Eye (tissue), 1 donor: ENCODE measurements around the gene ASB1.

Experiments
- DNase-seq: peaks from one replicate; pipeline ENCODE4 v3.0.0-alpha.2; 2015

Gene ASB1

GRCh38 chr2:238426568-238427434 lies at the start of gene ASB1:
Gene ASB1, plus strand, starts transcription at chr2:238426927. Its CDS starts 144 bp downstream, at chr2:238427071.
- peak; percentile 95 for DNase-seq

DNA sequence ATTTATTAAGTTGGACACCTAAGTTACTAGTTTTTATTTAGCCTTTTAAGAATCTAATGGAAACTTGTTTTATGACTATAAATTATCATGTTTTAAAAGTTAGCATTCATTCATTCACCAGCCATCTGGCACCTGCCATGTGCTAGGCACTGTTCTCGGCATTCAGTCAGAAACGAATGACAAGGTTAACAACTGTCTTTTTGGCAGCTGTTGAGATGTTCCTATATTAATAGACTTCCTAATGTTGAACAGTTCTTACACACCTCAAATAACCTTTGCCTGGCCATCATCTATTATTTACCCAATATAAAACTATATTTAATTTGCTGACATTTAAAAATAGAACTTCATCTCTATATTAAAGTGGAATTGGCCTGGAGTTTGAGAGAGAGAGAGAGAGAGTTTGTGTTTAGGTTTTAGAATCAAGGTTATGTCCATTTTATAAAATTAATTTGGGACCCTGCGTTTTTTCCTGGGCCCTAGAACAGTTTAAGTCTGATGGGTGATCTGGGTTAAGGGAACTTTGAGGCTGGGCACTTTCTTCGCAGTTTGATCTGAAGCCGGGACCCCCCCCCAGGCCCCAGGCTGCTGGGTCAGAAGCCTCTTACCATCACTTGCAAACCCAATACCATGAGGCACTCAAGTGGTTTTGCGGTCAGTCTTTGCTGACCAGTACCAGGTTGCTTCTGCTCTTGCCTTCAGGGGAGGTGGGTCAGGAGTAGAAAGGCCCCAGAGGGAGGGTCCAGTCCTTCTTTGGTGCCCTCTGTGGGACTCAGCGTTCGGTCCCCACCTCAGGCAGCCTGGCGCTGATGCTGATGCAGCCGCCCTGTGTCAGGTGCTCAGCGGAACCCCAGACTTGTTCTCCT lies 48.3 kb upstream of the ASB1 start:
- no peak for DNase-seq

DNA sequence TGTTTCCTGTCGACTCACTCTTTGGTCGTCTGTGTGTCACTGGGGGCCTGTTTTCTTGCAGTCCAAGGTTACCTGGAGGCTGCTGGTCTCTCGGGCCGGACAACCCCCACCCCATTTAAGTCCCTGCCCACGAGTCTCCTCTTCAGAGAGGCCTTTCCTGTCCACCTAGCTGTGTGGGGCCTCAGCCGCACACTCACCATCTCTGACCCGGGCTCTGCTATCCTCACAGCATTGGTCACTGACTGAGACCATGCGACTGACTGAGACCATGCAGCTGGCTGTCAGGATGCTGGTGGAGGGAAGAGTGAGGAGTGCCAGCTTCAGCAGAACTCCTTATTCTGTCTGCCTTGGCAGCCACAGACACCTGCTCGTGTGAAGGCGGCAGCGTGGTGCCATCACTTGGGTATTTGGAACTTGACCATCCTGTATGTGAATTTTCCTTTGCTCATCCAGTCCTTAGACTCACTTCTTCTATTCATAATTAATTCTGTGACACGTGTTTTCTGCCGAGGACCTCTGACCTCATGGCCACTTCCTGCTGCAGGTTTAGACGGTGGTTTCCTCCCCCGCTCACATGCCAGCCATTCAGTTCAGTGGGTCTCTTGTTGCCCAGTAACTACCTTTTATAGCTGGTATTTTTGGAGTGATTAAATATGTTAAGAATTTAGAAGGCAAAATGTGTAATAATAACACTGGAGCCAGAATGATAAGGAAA lies 47.5 kb upstream of the ASB1 start:
- no peak for DNase-seq

- DNase-seq, result no peak
Measured at GRCh38 chr2:238380336-238380735, 46.4 kb upstream of the ASB1 start.

GRCh38 chr2:238380785-238381184 lies 45.9 kb upstream of the ASB1 start:
- DNase-seq, result no peak

DNA sequence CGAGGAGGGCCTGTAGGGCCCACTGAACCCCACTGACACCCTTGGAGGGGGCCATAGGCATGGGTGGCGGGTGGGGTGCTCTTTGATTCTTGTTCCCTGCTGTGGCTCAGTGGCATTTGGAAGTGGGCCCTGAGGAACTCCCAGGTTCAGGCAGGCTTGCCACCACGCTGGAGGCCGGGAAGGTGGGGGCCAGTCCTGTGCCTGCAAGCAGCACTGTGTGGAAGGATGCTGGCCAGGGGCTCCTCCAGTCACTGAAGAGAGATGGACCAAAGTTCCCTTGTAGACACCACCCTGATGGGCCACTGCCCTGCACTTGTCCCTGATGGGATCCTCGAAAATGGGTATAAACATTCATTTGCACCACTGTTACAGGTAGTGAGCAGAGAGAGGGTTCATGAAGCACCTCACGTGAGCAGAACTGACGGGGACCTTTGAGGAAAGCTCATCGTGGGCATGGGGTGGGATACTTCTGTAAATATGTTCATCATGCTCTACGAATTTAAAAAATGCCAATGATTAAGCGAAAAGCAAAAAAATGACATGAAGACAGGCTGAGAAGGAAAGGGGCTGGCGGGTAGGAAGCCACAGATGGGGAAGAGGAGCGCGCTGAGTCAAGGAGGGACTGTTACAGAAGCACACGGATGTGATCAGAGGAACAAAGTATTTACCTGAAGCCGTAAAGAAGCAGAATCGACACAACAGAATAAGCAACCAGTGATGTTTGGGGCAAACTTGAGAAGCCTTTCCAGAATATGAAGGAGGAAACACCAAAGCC lies 45.2 kb upstream of the ASB1 start:
- no peak for DNase-seq

DNA sequence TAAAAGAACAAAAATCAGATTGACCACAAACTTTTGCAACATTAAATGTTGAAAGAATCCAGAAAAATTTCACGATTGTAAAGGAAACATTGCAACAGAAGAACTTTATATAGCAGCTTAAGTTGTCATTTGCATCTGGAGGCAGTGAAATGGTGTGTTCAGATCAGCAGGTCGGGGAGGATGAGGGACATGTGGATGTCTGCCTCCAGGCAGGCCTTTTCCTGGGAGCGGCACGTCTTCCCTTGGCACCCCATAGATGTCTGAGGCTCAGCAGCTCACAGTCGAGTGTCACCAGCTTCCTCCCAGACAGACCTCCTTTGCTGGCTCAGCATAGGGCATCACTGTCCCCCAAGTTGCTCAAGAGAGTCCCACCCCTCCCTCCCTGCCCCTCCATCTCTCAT lies 44.3 kb upstream of the ASB1 start:
- no peak for DNase-seq

- no peak for DNase-seq
Measured at GRCh38 chr2:238383135-238383534, 43.6 kb upstream of the ASB1 start.

- DNase-seq, result no peak
Measured at GRCh38 chr2:238383743-238384380, 42.9 kb upstream of the ASB1 start.

DNA sequence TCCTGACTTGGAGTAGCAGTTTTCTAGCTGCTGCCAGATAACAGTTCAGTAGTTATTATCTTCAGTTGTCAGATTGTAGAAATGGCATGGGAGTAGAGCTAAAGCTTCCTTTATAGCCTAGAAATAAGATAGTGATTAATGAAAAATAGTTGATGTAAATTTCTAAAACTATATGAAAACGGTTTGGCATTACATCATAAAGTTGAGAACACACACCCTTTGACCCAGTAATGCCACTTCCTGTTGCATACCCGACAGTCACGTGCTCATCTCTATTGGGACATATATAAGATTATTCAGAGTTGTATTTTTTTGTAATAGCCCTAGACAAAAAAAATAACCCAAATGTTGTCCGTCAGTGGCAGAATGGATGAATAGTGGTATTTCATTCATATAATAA lies 39.4 kb upstream of the ASB1 start:
- DNase-seq, result no peak

- DNase-seq, result no peak
Measured at GRCh38 chr2:238388794-238389193, 37.9 kb upstream of the ASB1 start.

GRCh38 chr2:238389988-238390589 lies 36.6 kb upstream of the ASB1 start:
- no peak for DNase-seq

GRCh38 chr2:238391042-238391689 lies 35.6 kb upstream of the ASB1 start:
- no peak for DNase-seq

- DNase-seq, result no peak
Measured at GRCh38 chr2:238396663-238397062, 30.1 kb upstream of the ASB1 start.

DNA sequence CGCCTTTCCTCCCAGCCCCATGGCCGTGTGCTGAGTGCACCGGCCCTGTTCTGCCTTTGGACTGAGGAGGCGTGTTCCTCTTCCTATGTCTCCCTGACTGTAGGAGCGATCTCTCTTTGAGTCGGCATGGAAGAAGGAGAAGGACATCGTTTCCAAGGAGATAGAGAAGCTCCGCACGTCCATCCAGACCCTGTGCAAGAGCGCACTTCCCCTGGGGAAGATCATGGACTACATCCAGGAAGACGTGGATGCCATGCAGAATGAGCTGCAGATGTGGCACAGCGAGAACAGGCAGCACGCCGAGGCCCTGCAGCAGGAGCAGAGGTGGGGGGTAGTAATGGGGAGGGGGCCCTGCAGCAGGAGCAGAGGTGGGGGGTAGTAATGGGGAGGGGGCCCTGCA lies 29.4 kb upstream of the ASB1 start:
- peak; percentile 66 for DNase-seq

DNA sequence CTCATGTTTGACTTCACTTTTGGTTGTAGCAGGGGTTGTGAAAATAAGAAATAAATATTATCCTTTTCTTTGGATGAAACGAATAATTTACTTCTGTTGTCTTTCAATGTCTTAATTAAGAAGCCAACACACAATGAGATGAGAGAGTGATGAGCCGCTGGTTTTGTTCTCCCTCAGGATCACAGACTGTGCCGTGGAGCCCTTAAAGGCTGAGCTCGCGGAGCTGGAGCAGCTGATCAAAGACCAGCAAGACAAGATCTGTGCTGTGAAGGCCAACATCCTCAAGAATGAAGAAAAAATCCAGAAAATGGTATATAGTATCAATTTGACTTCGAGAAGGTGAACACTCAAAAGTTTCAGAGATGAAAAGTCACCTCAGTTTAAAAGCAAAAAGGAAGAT lies 28.1 kb upstream of the ASB1 start:
- no peak for DNase-seq

GRCh38 chr2:238399094-238399493 lies 27.6 kb upstream of the ASB1 start:
- no peak for DNase-seq

DNA sequence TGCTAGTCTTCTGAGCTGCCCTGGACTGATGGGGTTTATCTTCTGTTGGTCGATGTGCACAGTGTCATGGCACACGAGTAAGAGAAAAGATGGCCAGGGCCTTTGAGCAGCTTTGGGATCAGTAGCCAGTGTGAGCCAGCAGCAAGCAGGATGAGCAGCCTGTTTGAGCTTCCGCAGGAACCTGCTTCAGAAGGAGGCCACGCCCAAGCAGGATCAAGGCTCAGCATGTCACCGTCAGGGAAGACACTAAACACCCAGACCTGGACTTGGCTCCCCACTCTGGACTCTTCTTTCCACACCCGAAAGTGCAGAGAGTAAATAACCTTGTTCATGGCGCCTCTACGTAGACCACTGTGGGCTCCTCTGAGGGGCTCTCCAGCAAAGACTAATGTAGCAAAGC lies 25.2 kb upstream of the ASB1 start:
- DNase-seq, result no peak

DNA sequence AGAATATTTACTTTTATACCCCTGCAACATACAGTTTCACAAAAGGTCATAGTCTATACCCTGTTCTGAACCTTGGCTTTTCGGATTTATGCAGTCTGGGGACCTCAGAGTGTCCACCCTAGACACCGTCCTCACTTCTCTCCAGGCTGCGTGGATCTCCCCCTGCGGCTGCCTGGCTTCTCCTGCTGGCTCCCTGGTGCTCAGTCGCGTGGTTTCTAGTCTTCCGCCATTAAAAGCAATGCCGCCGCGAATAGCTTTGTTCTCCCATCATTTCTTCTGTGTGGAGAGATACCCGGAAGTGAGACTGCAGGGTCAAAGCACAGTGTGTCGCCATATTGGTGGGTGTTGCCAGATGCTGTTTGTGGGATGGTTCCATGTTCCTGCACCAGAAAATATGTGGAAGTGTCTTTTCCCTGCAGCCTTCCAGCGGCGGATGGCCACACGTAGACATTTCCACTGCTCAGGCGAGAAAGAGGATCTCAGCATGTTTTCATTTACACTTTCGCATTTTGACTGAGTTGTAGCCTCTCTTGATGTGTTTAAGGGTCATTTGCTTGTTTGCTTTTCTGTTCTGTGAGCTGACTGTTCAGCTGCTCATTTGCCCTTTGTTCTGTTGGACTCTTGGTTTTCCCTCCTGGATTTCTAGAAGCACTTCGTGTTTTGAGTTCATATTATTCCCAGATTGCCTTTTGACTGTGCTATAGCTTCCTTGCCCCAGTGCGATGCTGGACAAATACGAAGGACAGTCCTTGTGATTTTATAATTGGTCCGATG lies 22.9 kb upstream of the ASB1 start:
- DNase-seq, result no peak
